ENCODE data around the gene ZMIZ1. TPM values are rescaled to one million over a fixed set of nuclear protein-coding genes. Genes with fewer than 3 reads are reported as not detected.
A peak's percentile ranks its signal among the peaks of the same experiment; 100 is the strongest.

Gene ZMIZ1
- total RNA-seq, 1 experiment from 2014 or later: 34.2 TPM

DNA sequence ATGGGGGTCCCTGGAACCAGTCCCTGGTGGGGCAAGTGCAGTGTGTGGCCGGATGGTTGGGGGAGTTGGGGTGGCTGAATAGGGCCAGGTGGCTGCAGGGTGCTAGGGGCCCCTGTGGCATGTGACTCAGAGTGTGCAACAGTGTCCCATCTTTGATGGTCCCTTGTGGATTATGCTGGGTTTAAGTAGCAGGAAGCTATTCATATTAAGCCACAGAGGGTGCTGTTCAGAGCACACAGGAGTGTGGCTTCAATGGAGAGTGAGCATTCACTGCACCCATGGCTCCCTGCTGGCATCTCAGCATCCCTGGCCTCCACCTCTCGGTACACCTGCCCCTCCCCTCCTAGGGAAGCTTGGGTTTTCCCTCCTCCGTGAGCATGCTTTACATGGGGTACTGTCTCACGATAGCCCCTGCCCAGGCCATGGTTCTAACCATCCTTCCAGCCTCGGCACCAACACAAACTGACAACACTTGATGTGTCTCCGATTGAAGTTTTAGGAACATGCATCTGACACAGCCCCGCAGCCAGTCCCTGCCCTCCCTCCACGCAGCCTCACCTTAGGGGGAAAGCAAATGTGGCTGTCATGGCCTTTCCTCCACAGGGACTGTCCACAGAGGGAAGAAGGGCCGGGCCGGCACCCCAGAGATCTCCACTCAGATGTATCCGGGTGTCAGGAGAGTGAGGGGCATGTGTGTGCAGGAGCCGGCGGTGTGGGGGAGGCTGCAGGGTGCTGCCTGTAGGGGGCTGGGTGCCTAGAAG lies 248.1 kb downstream of the ZMIZ1 start:
- Histone ChIP-seq H3K27ac (ENCODE audit: low read length) (no peak overlapping the region), H3K4me3 (ENCODE audit: low read depth in 2 of 2, low read length in 2 of 2) (no peak overlapping the region), H3K36me3 (ENCODE audit: control insufficient read depth, insufficient read depth, low read length) (no peaks in the 10 kb centered on the region), H3K4me1 (ENCODE audit: control insufficient read depth, insufficient read depth, low read length) (no peaks in the 10 kb centered on the region; the same call in none of the 2 replicates), H3K9me3 (ENCODE audit: control insufficient read depth, insufficient read depth, low read depth, low read length) (no peaks in the 10 kb centered on the region), H3K27me3 (ENCODE audit: control insufficient read depth, insufficient read depth, low read length) (no peaks in the 10 kb centered on the region)
- DNase-seq (ENCODE audit: low read depth, low spot score) (no peak), ATAC-seq (peak; percentile 23)
- no TSS peak for BruUV-seq (replicated peaks)
- ChIA-PET CTCF (interaction anchor here (0.5 kb wide), 1 partner anchor 41 kb away, joined by 10 read pairs; no protein-coding TSS in a partner anchor), POLR2A (no interaction called here)
- TF ChIP-seq POLR2AphosphoS5 (IDR thresholded peaks at IDR 0.05; ENCODE audit: low read depth, low read length): 0 out of 2 replicates have a peak, but pooled peaks have one; percentile 27
- TF ChIP-seq, protein P1, sequence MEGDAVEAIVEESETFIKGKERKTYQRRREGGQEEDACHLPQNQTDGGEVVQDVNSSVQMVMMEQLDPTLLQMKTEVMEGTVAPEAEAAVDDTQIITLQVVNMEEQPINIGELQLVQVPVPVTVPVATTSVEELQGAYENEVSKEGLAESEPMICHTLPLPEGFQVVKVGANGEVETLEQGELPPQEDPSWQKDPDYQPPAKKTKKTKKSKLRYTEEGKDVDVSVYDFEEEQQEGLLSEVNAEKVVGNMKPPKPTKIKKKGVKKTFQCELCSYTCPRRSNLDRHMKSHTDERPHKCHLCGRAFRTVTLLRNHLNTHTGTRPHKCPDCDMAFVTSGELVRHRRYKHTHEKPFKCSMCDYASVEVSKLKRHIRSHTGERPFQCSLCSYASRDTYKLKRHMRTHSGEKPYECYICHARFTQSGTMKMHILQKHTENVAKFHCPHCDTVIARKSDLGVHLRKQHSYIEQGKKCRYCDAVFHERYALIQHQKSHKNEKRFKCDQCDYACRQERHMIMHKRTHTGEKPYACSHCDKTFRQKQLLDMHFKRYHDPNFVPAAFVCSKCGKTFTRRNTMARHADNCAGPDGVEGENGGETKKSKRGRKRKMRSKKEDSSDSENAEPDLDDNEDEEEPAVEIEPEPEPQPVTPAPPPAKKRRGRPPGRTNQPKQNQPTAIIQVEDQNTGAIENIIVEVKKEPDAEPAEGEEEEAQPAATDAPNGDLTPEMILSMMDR (IDR thresholded peaks at IDR 0.05): no peak
- intact Hi-C loops (cut with micrococcal nuclease; ENCODE audit: unreplicated experiment) (no loop called here), in situ Hi-C loops (cut with HindIII; ENCODE audit: low pct_unique_long_range_greater_than_20kb, low sequenced_read_pairs) (no loop called here)

DNA sequence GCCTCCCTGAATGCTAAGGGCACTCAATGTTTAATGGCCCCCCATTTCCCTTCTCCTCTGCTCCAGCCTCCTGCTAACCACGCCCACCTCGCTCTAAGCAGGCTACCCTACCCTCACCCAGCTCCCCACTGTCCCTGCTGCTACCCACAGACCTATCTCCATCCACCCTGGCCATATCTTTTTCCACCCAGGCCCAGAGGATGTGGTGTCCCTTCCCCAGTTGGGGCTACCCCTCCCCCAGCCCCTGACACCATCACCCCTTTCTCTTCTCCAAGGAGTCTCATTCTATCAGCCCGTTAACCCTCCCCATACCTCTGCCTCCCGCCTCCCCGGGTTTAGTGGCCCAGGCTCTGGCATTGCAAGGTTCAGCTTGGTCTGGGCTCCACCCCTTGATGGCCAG lies 249.6 kb downstream of the ZMIZ1 start:
- Histone ChIP-seq H3K4me3 (ENCODE audit: low read depth in 2 of 2, low read length in 2 of 2) (no peak overlapping the region), H3K27ac (ENCODE audit: low read length) (no peak overlapping the region), H3K9me3 (ENCODE audit: control insufficient read depth, insufficient read depth, low read depth, low read length) (no peaks in the 10 kb centered on the region), H3K36me3 (ENCODE audit: control insufficient read depth, insufficient read depth, low read length) (no peaks in the 10 kb centered on the region), H3K4me1 (ENCODE audit: control insufficient read depth, insufficient read depth, low read length) (no peaks in the 10 kb centered on the region; the same call in none of the 2 replicates), H3K27me3 (ENCODE audit: control insufficient read depth, insufficient read depth, low read length) (no peaks in the 10 kb centered on the region)
- in situ Hi-C loops (cut with HindIII; ENCODE audit: low pct_unique_long_range_greater_than_20kb, low sequenced_read_pairs): no loop called here
- no peak for ATAC-seq
- TF ChIP-seq SIN3A (IDR thresholded peaks at IDR 0.05; ENCODE audit: borderline replicate concordance, insufficient read depth, low read depth, low read length) (no peak), TCF7L2 (IDR thresholded peaks at IDR 0.05; ENCODE audit: low read depth, low read length) (no peak), POLR2AphosphoS5 (IDR thresholded peaks at IDR 0.05; ENCODE audit: low read depth, low read length) (no peak)
- TF ChIP-seq, protein P1 (IDR thresholded peaks at IDR 0.05): no peak
- TF ChIP-seq, protein P2, sequence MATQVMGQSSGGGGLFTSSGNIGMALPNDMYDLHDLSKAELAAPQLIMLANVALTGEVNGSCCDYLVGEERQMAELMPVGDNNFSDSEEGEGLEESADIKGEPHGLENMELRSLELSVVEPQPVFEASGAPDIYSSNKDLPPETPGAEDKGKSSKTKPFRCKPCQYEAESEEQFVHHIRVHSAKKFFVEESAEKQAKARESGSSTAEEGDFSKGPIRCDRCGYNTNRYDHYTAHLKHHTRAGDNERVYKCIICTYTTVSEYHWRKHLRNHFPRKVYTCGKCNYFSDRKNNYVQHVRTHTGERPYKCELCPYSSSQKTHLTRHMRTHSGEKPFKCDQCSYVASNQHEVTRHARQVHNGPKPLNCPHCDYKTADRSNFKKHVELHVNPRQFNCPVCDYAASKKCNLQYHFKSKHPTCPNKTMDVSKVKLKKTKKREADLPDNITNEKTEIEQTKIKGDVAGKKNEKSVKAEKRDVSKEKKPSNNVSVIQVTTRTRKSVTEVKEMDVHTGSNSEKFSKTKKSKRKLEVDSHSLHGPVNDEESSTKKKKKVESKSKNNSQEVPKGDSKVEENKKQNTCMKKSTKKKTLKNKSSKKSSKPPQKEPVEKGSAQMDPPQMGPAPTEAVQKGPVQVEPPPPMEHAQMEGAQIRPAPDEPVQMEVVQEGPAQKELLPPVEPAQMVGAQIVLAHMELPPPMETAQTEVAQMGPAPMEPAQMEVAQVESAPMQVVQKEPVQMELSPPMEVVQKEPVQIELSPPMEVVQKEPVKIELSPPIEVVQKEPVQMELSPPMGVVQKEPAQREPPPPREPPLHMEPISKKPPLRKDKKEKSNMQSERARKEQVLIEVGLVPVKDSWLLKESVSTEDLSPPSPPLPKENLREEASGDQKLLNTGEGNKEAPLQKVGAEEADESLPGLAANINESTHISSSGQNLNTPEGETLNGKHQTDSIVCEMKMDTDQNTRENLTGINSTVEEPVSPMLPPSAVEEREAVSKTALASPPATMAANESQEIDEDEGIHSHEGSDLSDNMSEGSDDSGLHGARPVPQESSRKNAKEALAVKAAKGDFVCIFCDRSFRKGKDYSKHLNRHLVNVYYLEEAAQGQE (IDR thresholded peaks at IDR 0.05; ENCODE audit: insufficient read depth in 1 of 2, low read depth in 2 of 2, low read length in 1 of 2): no peak
- POLR2A ChIA-PET: no interaction called here
- no TSS peak for BruUV-seq (replicated peaks)
- intact Hi-C loops (cut with micrococcal nuclease; ENCODE audit: unreplicated experiment): no loop called here
- no peak for DNase-seq (ENCODE audit: low read depth, low spot score)
- CTCF ChIA-PET: no interaction called here
